Karpas-422 (cell line): ENCODE measurements around the gene EP400. TPM values are rescaled to one million over a fixed set of nuclear protein-coding genes. Genes with fewer than 3 reads are reported as not detected.

ENCODE experiments used
- DNase-seq: peaks from one replicate; pipeline ENCODE4 v3.0.0-alpha.2; 2015
- H2AFZ ChIP-seq: fragments of 200-600 bp; sonication (generic); 2 replicates; pipeline ENCODE4 v1.6.1; 2014; ENCODE audit warnings: antibody characterized with exemption, low read length, mixed read lengths
- H3K27ac ChIP-seq: fragments of 200-600 bp; sonication (generic); 2 replicates; pipeline ENCODE4 v1.5.1; 2014; ENCODE audit warnings: mild to moderate bottlenecking, low read length, moderate library complexity
- H3K27me3 ChIP-seq: fragments of 200-600 bp; sonication (generic); 2 replicates; pipeline ENCODE4 v1.6.1; 2014; ENCODE audit warnings: low read length, mixed read lengths
- H3K36me3 ChIP-seq: fragments of 200-600 bp; sonication (generic); 2 replicates; pipeline ENCODE4 v1.6.1; 2014; ENCODE audit warnings: low read length, mixed read lengths; ENCODE audit not compliant: insufficient read depth
- H3K4me1 ChIP-seq: fragments of 200-600 bp; sonication (generic); 2 replicates; pipeline ENCODE4 v1.6.1; 2014; ENCODE audit warnings: mild to moderate bottlenecking, low read length, mixed read lengths
- H3K4me2 ChIP-seq: fragments of 200-600 bp; sonication (generic); 2 replicates; pipeline ENCODE4 v1.6.1; 2014; ENCODE audit warnings: low read length, low read depth, mild to moderate bottlenecking; ENCODE audit not compliant: poor library complexity, severe bottlenecking
- H3K4me3 ChIP-seq: fragments of 200-600 bp; sonication (generic); 2 replicates; pipeline ENCODE4 v1.5.1; 2014; ENCODE audit warnings: mild to moderate bottlenecking, antibody characterized with exemption, low read length, mixed read lengths
- H3K79me2 ChIP-seq: fragments of 200-600 bp; sonication (generic); 2 replicates; pipeline ENCODE4 v1.6.1; 2014; ENCODE audit warnings: mild to moderate bottlenecking, low read length, mixed read lengths
- H3K9ac ChIP-seq: fragments of 200-600 bp; sonication (generic); 2 replicates; pipeline ENCODE4 v1.6.0; 2014; ENCODE audit warnings: low read length
- H3K9me2 ChIP-seq: fragments of 200-600 bp; sonication (generic), shearing (Covaris generic); replicated peaks from 2 replicates; pipeline ENCODE4 v1.6.0; 2014; ENCODE audit warnings: mild to moderate bottlenecking, low read length, moderate library complexity; ENCODE audit not compliant: insufficient read depth
- H3K9me3 ChIP-seq: fragments of 300-700, 200-600 bp; sonication (generic); 2 replicates; pipeline ENCODE4 v1.6.1; 2014; ENCODE audit warnings: low read length, mixed read lengths
- H4K20me1 ChIP-seq: fragments of 200-600 bp; sonication (generic); 2 replicates; pipeline ENCODE4 v1.6.1; 2014; ENCODE audit warnings: mild to moderate bottlenecking, antibody characterized with exemption, low read length, low read depth; ENCODE audit not compliant: insufficient read depth
- total RNA-seq: library from RNA; depleted of rRNA; stranded (reverse); fragments of >200 nt; shearing (Covaris generic); gene quantifications from 2 replicates; pipeline ENCODE4 v1.2.3, GENCODE V29; 2014; ENCODE audit warnings: low replicate concordance

Gene EP400
- total RNA-seq, 1 experiment from 2014 or later: 13.7 TPM

DNA sequence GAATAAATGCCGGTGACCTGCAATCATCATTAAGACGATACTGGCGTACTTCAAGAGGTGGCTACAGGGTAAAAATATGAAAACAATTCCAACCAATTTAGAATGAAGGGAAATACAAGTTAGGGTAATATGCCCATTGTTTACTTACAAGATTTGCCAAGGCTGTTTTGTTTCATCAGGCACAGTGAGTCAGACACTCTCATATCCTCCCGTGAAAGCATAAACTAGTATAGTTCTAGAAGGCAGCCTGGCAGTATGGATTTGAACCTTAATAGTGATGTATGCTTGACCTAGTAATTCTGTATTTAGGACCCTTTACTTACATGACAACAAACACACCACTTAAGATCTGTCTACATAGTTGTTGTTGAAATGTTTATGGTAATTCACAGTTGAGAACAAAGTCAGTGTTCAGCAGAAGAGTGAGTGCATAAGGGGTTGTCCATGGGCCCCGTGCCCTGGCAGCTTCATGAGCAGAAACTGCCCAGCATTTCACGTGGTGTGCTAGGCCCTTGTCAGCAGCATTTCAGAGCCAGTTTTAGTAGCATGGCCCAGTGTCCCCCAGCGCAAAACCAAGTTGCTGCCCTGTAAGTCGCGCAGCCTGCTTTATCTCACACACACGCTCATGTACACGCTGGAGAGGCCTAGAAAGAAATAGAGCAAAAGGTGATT is 80.8 kb downstream of the EP400 start:
- no peaks in the 10 kb centered on the region for H3K27me3 ChIP-seq
- H3K79me2 ChIP-seq: no peaks in the 10 kb centered on the region
- no peak for DNase-seq
- no peak overlapping the region for H3K4me2 ChIP-seq
- no peak overlapping the region for H3K9ac ChIP-seq
- H3K9me3 ChIP-seq: no peaks in the 10 kb centered on the region
- H3K36me3 ChIP-seq: peaks cover 12% of the 10 kb centered on the region
- H3K4me3 ChIP-seq: no peak overlapping the region
- H2AFZ ChIP-seq: no peak overlapping the region
- 0 out of 2 replicates have a peak, but pooled peaks cover 3% of the 10 kb centered on the region for H4K20me1 ChIP-seq
- H3K9me2 ChIP-seq: no peaks in the 10 kb centered on the region
- no peak overlapping the region for H3K27ac ChIP-seq
- H3K4me1 ChIP-seq: no peaks in the 10 kb centered on the region

DNA sequence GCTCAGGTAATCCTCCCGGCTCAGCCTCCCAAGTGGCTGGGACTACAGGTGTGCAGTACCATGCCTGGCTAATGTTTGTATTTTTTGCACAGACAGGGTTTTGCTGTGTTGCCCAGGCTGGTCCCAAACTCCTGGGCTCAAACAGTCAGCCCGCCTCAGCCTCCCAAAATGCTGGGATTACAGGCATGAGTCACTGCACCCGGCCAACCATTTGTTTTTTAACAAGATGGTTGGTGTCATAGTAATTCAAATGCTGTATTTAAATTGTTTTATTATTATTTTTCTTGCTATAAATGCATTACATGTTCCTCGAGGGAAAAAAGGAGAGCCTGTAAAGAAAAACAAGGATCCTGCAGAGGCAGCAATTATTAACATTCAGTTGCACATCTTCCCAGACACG is 83.9 kb downstream of the EP400 start:
- no peak for DNase-seq
- Histone ChIP-seq H3K9me2 (no peaks in the 10 kb centered on the region), H3K4me1 (no peaks in the 10 kb centered on the region), H3K9ac (no peak overlapping the region), H2AFZ (no peak overlapping the region), H3K79me2 (no peaks in the 10 kb centered on the region), H3K36me3 (peaks cover 13% of the 10 kb centered on the region), H3K4me3 (no peak overlapping the region), H3K4me2 (no peak overlapping the region), H3K9me3 (no peaks in the 10 kb centered on the region), H3K27me3 (no peaks in the 10 kb centered on the region), H3K27ac (no peak overlapping the region), H4K20me1 (no peaks in the 10 kb centered on the region)

DNA sequence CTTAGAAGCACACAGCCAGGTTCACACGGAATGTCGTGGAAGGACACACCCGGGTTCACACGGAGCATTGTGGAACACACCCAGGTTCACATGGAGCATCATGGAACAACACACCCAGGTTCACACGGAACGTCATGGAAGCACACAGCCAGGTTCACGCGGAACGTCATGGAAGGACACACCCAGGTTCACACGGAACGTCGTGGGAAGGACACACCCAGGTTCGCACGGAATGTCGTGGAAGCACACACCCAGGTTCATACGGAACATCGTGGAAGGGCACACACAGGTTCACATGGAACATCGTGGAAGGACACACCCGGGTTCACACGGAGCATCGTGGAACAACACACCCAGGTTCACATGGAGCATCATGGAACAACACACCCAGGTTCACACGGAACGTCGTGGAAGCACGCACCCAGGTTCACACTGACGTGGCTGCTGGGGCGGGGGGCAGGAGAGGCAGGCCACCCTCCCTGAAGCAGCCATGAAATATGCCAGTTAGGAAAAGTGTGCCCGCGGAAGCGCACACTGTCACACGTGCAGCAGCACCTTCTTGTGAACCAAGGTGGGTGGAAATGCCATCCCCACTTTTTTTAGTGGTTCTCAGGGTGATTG is 86.4 kb downstream of the EP400 start:
- Histone ChIP-seq H3K4me1 (no peaks in the 10 kb centered on the region), H4K20me1 (no peaks in the 10 kb centered on the region), H3K4me3 (no peak overlapping the region), H3K27ac (no peak overlapping the region), H2AFZ (no peak overlapping the region), H3K36me3 (peaks cover 13% of the 10 kb centered on the region), H3K9me2 (no peaks in the 10 kb centered on the region), H3K27me3 (no peaks in the 10 kb centered on the region), H3K9me3 (no peaks in the 10 kb centered on the region), H3K9ac (no peak overlapping the region), H3K79me2 (no peaks in the 10 kb centered on the region), H3K4me2 (no peak overlapping the region)
- no peak for DNase-seq

DNA sequence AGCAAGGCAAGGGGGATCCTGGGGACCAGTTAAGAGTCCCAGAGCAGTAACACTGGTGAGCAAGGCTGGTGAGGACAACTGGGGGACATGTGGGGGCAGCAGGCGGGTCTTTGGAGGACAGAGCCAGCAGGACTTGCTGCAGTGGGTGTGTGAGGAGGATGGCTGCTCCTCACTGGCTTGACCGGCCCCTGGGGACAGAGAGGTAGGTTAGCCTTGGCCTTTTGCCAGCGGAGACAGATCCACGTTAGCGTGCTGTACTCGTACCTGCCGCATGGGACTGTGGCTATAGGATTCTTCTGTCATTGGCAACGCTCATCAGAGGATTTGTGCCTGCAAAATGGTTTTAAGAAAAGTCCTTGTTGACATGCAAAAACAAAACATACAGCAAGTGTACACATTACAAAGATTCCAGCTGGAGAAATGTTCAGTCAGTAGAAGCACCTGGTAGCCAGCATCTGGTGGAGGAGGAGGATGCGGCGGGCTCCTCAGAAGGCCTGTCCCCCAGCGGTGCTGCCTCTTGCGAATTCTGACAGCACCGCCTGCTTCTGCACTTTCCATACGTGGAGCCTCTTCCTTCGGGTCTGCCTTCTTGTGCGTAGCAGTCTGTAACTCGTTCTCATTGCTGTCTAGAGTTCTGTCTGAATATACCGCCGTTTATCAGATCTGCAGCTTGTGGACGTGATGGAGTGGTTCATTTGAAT is 91.3 kb downstream of the EP400 start:
- Histone ChIP-seq H3K27ac (no peak overlapping the region), H3K27me3 (no peaks in the 10 kb centered on the region), H3K9me3 (no peaks in the 10 kb centered on the region), H4K20me1 (no peaks in the 10 kb centered on the region), H3K4me3 (no peak overlapping the region), H3K36me3 (peaks cover 9% of the 10 kb centered on the region; the same call in 1 of the 2 replicates), H3K4me1 (no peaks in the 10 kb centered on the region), H3K79me2 (no peaks in the 10 kb centered on the region), H2AFZ (no peak overlapping the region), H3K9me2 (no peaks in the 10 kb centered on the region), H3K4me2 (no peak overlapping the region), H3K9ac (no peak overlapping the region)
- DNase-seq: no peak

DNA sequence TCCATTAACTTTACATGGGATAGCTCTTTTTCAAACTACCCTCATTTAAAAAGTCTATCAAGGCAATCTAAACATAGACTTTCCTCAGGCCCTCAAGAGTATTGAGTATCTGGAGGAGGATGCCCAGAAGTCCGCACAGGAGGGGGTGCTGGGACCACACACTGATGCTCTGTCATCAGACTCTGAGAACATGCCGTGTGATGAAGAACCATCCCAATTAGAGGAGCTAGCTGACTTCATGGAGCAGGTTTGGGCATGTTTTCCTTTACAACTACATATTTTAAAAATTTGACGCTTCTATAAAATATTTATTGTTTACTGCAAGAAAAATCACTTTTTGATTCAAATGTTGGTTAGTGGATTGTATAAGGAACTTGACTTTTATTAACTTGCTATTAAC is 93.5 kb downstream of the EP400 start:
- Histone ChIP-seq H2AFZ (no peak overlapping the region), H3K79me2 (no peaks in the 10 kb centered on the region), H3K36me3 (peaks cover 10% of the 10 kb centered on the region; the same call in 1 of the 2 replicates), H3K4me2 (no peak overlapping the region), H3K9me3 (no peaks in the 10 kb centered on the region), H3K27ac (no peak overlapping the region), H4K20me1 (no peaks in the 10 kb centered on the region), H3K27me3 (no peaks in the 10 kb centered on the region), H3K4me1 (no peaks in the 10 kb centered on the region), H3K4me3 (no peak overlapping the region), H3K9me2 (no peaks in the 10 kb centered on the region), H3K9ac (no peak overlapping the region)
- DNase-seq: no peak

DNA sequence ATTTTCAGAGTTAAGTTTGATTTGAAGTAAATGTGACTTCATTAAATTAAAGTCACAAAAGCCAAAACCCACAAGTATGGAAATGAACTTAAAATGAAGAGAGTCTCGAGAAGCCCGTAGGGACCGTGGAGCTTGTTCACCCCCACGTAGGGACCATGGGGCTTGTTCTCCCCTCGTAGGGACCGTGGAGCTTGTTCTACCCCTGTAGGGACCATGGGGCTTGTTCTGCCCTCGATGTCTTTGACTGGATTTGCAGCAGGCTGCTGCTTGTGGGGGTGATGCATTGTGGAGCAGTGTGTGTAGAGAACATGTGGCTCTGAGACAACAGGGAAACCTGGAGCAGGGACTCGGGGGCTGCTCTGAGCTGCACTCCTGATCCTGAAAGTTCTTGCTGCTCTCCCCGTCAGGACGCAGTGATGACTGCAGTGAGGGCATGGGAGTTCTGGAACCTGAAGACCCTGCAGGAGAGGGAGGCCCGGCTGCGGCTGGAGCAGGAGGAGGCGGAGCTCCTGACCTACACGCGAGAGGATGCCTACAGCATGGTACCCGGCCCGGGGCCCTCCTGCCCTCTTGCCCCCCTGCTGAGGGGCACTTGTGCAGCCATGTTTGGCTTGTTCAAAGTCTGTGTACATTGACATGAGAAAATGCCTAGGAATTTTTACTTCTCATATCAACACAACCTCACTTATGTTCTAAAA is 94.2 kb downstream of the EP400 start:
- H3K4me1 ChIP-seq: no peaks in the 10 kb centered on the region
- H3K4me2 ChIP-seq: no peak overlapping the region
- DNase-seq: no peak
- H3K4me3 ChIP-seq: no peak overlapping the region
- no peaks in the 10 kb centered on the region for H3K9me3 ChIP-seq
- no peaks in the 10 kb centered on the region for H4K20me1 ChIP-seq
- H3K79me2 ChIP-seq: no peaks in the 10 kb centered on the region
- no peak overlapping the region for H3K27ac ChIP-seq
- no peak overlapping the region for H3K9ac ChIP-seq
- H3K27me3 ChIP-seq: no peaks in the 10 kb centered on the region
- peaks cover 10% of the 10 kb centered on the region; the same call in 1 of the 2 replicates for H3K36me3 ChIP-seq
- no peaks in the 10 kb centered on the region for H3K9me2 ChIP-seq
- H2AFZ ChIP-seq: no peak overlapping the region

DNA sequence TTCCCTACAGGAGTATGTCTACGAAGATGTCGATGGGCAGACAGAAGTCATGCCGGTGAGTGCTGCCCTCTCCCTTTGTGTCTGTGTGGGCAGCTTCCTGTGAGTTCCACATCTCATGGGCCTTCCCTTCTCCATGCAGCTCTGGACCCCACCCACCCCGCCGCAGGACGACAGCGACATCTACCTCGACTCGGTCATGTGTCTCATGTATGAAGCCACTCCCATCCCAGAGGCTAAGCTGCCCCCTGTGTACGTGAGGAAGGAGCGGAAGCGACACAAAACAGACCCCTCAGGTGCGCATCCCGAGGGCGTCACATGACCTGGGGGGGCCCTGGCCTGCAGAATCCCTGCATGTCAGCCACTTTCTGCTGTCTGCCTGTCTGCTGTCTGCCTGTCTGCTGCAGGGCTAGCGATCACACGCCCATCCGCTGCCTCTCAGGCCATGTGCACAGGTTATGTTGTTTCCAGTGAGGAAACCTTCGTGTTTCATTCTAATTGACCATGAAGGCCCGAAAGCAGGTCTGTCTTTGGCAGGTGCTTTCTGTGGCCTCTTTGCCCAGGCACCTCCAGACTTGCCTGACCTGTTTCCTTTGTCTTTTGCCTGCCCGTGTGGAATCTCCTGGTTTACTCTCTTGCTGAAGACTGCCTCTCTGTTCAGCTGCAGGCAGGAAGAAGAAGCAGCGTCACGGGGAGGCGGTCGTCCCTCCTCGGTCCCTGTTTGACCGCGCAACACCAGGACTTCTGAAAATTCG is 95.1 kb downstream of the EP400 start:
- Histone ChIP-seq H3K4me2 (no peak overlapping the region), H3K4me3 (no peak overlapping the region), H3K9me3 (no peaks in the 10 kb centered on the region), H3K27me3 (no peaks in the 10 kb centered on the region), H3K27ac (no peak overlapping the region), H4K20me1 (no peaks in the 10 kb centered on the region), H3K79me2 (no peaks in the 10 kb centered on the region), H3K36me3 (peaks cover 10% of the 10 kb centered on the region; the same call in 1 of the 2 replicates), H2AFZ (no peak overlapping the region), H3K9me2 (no peaks in the 10 kb centered on the region), H3K4me1 (no peaks in the 10 kb centered on the region), H3K9ac (no peak overlapping the region)
- no peak for DNase-seq
